Ishikawa (cell line): ENCODE data around the gene MBD3.

Experiments
- NFIC ChIP-seq: IDR thresholded peaks from 2 replicates; pipeline ENCODE4 v1.6.1; 2012
- TCF12 ChIP-seq: IDR thresholded peaks from 2 replicates; pipeline ENCODE4 v1.6.1; 2012; ENCODE audit warnings: low read depth

DNA sequence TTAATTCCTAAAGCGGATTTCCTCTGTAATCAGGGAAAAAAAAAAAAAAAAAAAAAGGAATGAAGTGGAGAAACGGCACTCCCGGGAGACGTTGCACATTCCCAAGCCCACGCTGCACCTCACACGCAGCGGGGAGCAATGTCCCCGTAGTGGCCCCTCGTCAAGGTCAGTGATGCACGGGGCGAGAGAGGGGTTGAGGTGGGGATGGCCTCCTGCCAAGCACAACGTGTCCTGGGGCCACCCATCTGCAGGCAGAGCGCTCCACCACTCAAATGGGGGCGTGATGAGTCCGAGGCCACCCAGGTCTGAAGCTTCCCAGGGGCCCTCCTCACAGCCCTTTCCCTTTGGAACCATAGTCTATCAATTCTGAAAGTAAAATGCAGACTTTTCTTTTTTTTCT is 53.7 kb downstream of the MBD3 start:
- no peak for TF ChIP-seq NFIC
- TF ChIP-seq TCF12: no peak
